PC-9 (cell line): ENCODE data around the gene BFSP2.

Source experiments
- CTCF ChIP-seq: fragments of 200-600 bp; sonication (generic); conservative IDR thresholded peaks from 2 replicates; pipeline ENCODE4 v1.6.1; 2017; ENCODE audit warnings: mixed run types, antibody characterized with exemption, mild to moderate bottlenecking, moderate library complexity
- EZH2 ChIP-seq: fragments of 200-600 bp; sonication (generic); IDR thresholded peaks from 2 replicates; pipeline ENCODE4 v1.8.0; 2017; ENCODE audit warnings: antibody characterized with exemption, low read depth

- TF ChIP-seq CTCF (no peak), EZH2 (no peak)
These were observed 13.0 kb upstream of the BFSP2 start for GRCh38 chr3:133386876-133387275.
